ENCODE data around the gene IPCEF1. TPM values are rescaled to one million over a fixed set of nuclear protein-coding genes. Genes with fewer than 3 reads are reported as not detected.
"Not testable (repeated sequence)": the region's sequence is repeated elsewhere in the genome, so short reads cannot be mapped to it uniquely, and the experiment has no call there.

IPCEF1 gene
- total RNA-seq, 1 donor from 2014 or later = 18.8 TPM

GRCh38 chr6:154329350-154330170 lies 27.0 kb downstream of the IPCEF1 start:
- no peaks in the 10 kb centered on the region for H3K36me3 Mint-ChIP-seq (ENCODE audit: low read depth, unreplicated experiment)
- H3K27me3 Mint-ChIP-seq (ENCODE audit: unreplicated experiment) = peaks cover 2% of the 10 kb centered on the region
- peak overlapping the region; percentile 53 for H3K27ac Mint-ChIP-seq (ENCODE audit: unreplicated experiment)
- H3K9me3 Mint-ChIP-seq (ENCODE audit: unreplicated experiment) = no peaks in the 10 kb centered on the region
- TF ChIP-seq CTCF (IDR thresholded peaks at IDR 0.05; ENCODE audit: unreplicated experiment) = no peak
- peak overlapping the region; percentile 31 for H3K4me3 Mint-ChIP-seq (ENCODE audit: unreplicated experiment)
- no peak for DNase-seq (ENCODE audit: low spot score)
- H3K4me1 Mint-ChIP-seq (ENCODE audit: unreplicated experiment) = peaks cover 4% of the 10 kb centered on the region

GRCh38 chr6:154327313-154327712 lies 29.3 kb downstream of the IPCEF1 start:
- H3K27ac Mint-ChIP-seq (ENCODE audit: unreplicated experiment); H3K4me3 Mint-ChIP-seq (ENCODE audit: unreplicated experiment); H3K27me3 Mint-ChIP-seq (ENCODE audit: unreplicated experiment); H3K36me3 Mint-ChIP-seq (ENCODE audit: low read depth, unreplicated experiment); H3K4me1 Mint-ChIP-seq (ENCODE audit: unreplicated experiment); H3K9me3 Mint-ChIP-seq (ENCODE audit: unreplicated experiment); DNase-seq (ENCODE audit: low spot score): not testable (repeated sequence)

GRCh38 chr6:154325142-154325541 lies 31.5 kb downstream of the IPCEF1 start:
- Mint-ChIP-seq H3K36me3 (ENCODE audit: low read depth, unreplicated experiment) (no peaks in the 10 kb centered on the region), H3K27ac (ENCODE audit: unreplicated experiment) (no peak overlapping the region), H3K27me3 (ENCODE audit: unreplicated experiment) (peaks cover 2% of the 10 kb centered on the region), H3K4me1 (ENCODE audit: unreplicated experiment) (peaks cover 4% of the 10 kb centered on the region), H3K4me3 (ENCODE audit: unreplicated experiment) (no peak overlapping the region), H3K9me3 (ENCODE audit: unreplicated experiment) (no peaks in the 10 kb centered on the region)
- TF ChIP-seq CTCF (IDR thresholded peaks at IDR 0.05; ENCODE audit: unreplicated experiment) = no peak
- DNase-seq (ENCODE audit: low spot score) = no peak

- Mint-ChIP-seq H3K4me3 (ENCODE audit: unreplicated experiment) (no peak overlapping the region), H3K36me3 (ENCODE audit: low read depth, unreplicated experiment) (no peaks in the 10 kb centered on the region), H3K27ac (ENCODE audit: unreplicated experiment) (no peak overlapping the region), H3K4me1 (ENCODE audit: unreplicated experiment) (no peaks in the 10 kb centered on the region), H3K9me3 (ENCODE audit: unreplicated experiment) (no peaks in the 10 kb centered on the region), H3K27me3 (ENCODE audit: unreplicated experiment) (no peaks in the 10 kb centered on the region)
- DNase-seq (ENCODE audit: low spot score) = no peak
- TF ChIP-seq CTCF (IDR thresholded peaks at IDR 0.05; ENCODE audit: unreplicated experiment) = no peak
Observed at GRCh38 chr6:154320181-154320580, 36.4 kb downstream of the IPCEF1 start.

GRCh38 chr6:154319231-154319858 lies 37.3 kb downstream of the IPCEF1 start:
- Mint-ChIP-seq H3K36me3 (ENCODE audit: low read depth, unreplicated experiment) (no peaks in the 10 kb centered on the region), H3K4me3 (ENCODE audit: unreplicated experiment) (no peak overlapping the region), H3K9me3 (ENCODE audit: unreplicated experiment) (no peaks in the 10 kb centered on the region), H3K27me3 (ENCODE audit: unreplicated experiment) (no peaks in the 10 kb centered on the region), H3K27ac (ENCODE audit: unreplicated experiment) (no peak overlapping the region), H3K4me1 (ENCODE audit: unreplicated experiment) (no peaks in the 10 kb centered on the region)
- DNase-seq (ENCODE audit: low spot score) = no peak
- no peak for TF ChIP-seq CTCF (IDR thresholded peaks at IDR 0.05; ENCODE audit: unreplicated experiment)
